Mesendoderm (in vitro differentiated cells): Measurements from ENCODE around the gene HS1BP3.

Source experiments
- DNase-seq: peaks from one replicate; pipeline ENCODE4 v3.0.0; 2013
- H2AK5ac ChIP-seq: 2 replicates; pipeline ENCODE4 v1.6.1; 2013; ENCODE audit warnings: low read length, inconsistent platforms
- H2BK120ac ChIP-seq: 2 replicates; pipeline ENCODE4 v1.6.1; 2013; ENCODE audit warnings: low read depth, mild to moderate bottlenecking, low read length, moderate library complexity, mixed read lengths
- H2BK15ac ChIP-seq: replicated peaks from 2 replicates; pipeline ENCODE4 v1.6.1; 2013; ENCODE audit warnings: low read depth, mild to moderate bottlenecking, moderate library complexity
- H2BK5ac ChIP-seq: 2 replicates; pipeline ENCODE4 v1.6.1; 2013; ENCODE audit warnings: low read length, inconsistent platforms
- H3K18ac ChIP-seq: 2 replicates; pipeline ENCODE4 v1.6.1; 2013; ENCODE audit warnings: mild to moderate bottlenecking, low read length, mixed read lengths
- H3K23ac ChIP-seq: one replicate; pipeline ENCODE4 v1.6.1; 2013; ENCODE audit warnings: low read length
- H3K27ac ChIP-seq: 2 replicates; pipeline ENCODE4 v1.5.1; 2013; ENCODE audit warnings: low read depth, mild to moderate bottlenecking, inconsistent platforms, low read length, moderate library complexity
- H3K27me3 ChIP-seq: 2 replicates; pipeline ENCODE4 v1.6.1; 2013; ENCODE audit warnings: low read length, control low read depth, mild to moderate bottlenecking, inconsistent platforms; ENCODE audit not compliant: insufficient read depth, poor library complexity
- H3K36me3 ChIP-seq: 2 replicates; pipeline ENCODE4 v1.6.1; 2013; ENCODE audit warnings: low read length, inconsistent platforms; ENCODE audit not compliant: control insufficient read depth, insufficient read depth
- H3K4ac ChIP-seq: one replicate; pipeline ENCODE4 v1.6.1; 2013; ENCODE audit warnings: low read depth, mild to moderate bottlenecking, low read length, moderate library complexity
- H3K4me1 ChIP-seq: 2 replicates; pipeline ENCODE4 v1.6.1; 2013; ENCODE audit warnings: low read depth, low read length, inconsistent platforms; ENCODE audit not compliant: control insufficient read depth
- H3K4me2 ChIP-seq: 2 replicates; pipeline ENCODE4 v1.6.1; 2013; ENCODE audit warnings: low read length
- H3K4me3 ChIP-seq: 2 replicates; pipeline ENCODE4 v1.5.1; 2013; ENCODE audit warnings: mild to moderate bottlenecking, low read length
- H3K56ac ChIP-seq: one replicate; pipeline ENCODE4 v1.6.1; 2013; ENCODE audit warnings: low read length
- H3K79me1 ChIP-seq: 2 replicates; pipeline ENCODE4 v1.6.1; 2013; ENCODE audit warnings: low read length, inconsistent platforms
- H3K79me2 ChIP-seq: 2 replicates; pipeline ENCODE4 v1.6.1; 2013; ENCODE audit warnings: mild to moderate bottlenecking, low read length; ENCODE audit not compliant: control insufficient read depth, insufficient read depth
- H3K9ac ChIP-seq: 2 replicates; pipeline ENCODE4 v1.6.1; 2013; ENCODE audit warnings: low read length, inconsistent platforms
- H4K5ac ChIP-seq: one replicate; pipeline ENCODE4 v1.6.1; 2013; ENCODE audit warnings: low read length
- H4K8ac ChIP-seq: one replicate; pipeline ENCODE4 v1.6.1; 2013; ENCODE audit warnings: low read depth, mild to moderate bottlenecking, control low read depth, low read length, moderate library complexity
- WGBS: extraction: QIAGEN DNeasy Blood & Tissue Kit; methylation state at CpG from one replicate; pipeline ENCODE4 v1.1.7; 2013; ENCODE audit warnings: low lambda C conversion rate, missing lambda C conversion rate; ENCODE audit not compliant: insufficient coverage; ENCODE audit errors: extremely low coverage; 5-methylcytosine and 5-hydroxymethylcytosine counted together

HS1BP3 gene

DNA sequence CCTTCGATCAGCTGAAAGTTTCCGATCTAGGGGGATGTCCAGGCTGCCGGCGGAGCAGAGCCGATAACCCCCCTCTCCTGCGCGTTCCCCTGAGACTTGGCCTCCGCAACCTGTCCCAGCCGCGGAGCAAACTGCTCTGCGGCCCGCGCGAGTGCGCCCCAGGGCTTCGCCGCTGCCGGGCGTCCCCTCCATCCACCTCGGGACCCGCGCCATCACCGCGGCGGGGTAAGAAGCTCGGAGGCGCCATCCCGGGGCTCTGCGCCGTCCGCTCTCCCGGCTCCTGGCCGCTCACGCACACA is 15.1 kb upstream of the HS1BP3 start:
- H2BK120ac ChIP-seq, result no peak overlapping the region
- no CpG with 5 or more reads among the region's 34 CpGs for WGBS
- no peak overlapping the region for H3K27ac ChIP-seq
- H4K8ac ChIP-seq, result no peak overlapping the region
- H3K36me3 ChIP-seq, result no peaks in the 10 kb centered on the region
- H3K27me3 ChIP-seq, result peaks cover 75% of the 10 kb centered on the region
- no peak overlapping the region for H2BK5ac ChIP-seq
- peak; percentile 40 for DNase-seq
- no peaks in the 10 kb centered on the region for H3K79me2 ChIP-seq
- H3K79me1 ChIP-seq, result no peaks in the 10 kb centered on the region
- H3K4me2 ChIP-seq, result peak overlapping the region; percentile 82
- no peaks in the 10 kb centered on the region for H3K4me1 ChIP-seq
- no peak overlapping the region for H4K5ac ChIP-seq
- no peak overlapping the region for H2AK5ac ChIP-seq
- H3K4ac ChIP-seq, result no peak overlapping the region
- H3K18ac ChIP-seq, result no peak overlapping the region
- H2BK15ac ChIP-seq, result no peak overlapping the region
- H3K56ac ChIP-seq, result peak overlapping the region; percentile 63
- H3K9ac ChIP-seq, result no peak overlapping the region
- H3K23ac ChIP-seq, result peak overlapping the region; percentile 37
- H3K4me3 ChIP-seq, result no peak overlapping the region

DNA sequence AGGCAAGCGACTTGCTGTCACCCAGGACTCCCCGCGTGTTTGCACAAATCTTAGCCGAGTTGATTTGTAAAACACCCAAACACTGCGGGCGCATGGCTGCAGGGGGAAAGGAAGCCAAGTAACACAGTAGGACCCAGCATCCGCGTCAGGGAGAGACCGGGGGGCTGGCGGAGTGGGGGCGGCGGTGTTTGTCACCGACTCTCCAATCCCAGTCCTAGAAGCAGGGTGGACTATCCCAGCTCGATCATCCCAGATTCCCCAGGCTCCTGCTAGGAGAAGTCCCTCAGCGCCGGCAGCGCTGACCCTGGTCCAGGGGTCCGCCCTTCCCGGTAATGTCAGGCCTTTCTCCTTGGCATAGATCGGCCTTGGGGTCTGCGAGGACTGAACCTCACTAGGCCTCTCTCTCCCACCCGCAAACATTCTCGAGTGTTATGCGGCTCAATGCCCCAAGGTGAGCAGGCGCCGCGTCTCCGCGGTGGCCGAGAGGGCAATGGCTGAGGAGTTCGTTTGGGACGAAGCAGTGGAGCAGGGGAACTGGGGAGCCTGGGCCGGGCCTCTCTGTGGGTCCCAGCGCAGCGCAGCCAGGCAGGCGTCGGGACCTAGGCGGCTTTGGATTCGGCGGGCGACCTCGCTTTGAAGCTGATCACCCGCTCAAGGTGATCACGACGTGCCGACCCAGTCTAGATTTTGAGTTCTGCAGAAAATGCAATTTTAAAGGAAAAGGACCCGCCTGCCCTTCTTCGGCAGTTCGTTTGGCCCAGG is 14.5 kb upstream of the HS1BP3 start:
- Histone ChIP-seq H3K18ac (no peak overlapping the region), H3K23ac (peak overlapping the region; percentile 37), H2BK120ac (no peak overlapping the region), H3K4ac (no peak overlapping the region), H3K4me1 (no peaks in the 10 kb centered on the region), H2BK5ac (no peak overlapping the region), H3K9ac (no peak overlapping the region), H4K5ac (no peak overlapping the region), H4K8ac (no peak overlapping the region), H3K27ac (no peak overlapping the region), H3K36me3 (no peaks in the 10 kb centered on the region), H3K4me2 (peak overlapping the region; percentile 82), H3K79me1 (no peaks in the 10 kb centered on the region), H3K27me3 (peaks cover 70% of the 10 kb centered on the region), H3K79me2 (no peaks in the 10 kb centered on the region), H2AK5ac (no peak overlapping the region), H3K56ac (peak overlapping the region; percentile 78), H3K4me3 (no peak overlapping the region), H2BK15ac (no peak overlapping the region)
- no CpG with 5 or more reads among the region's 49 CpGs for WGBS
- no peak for DNase-seq

DNA sequence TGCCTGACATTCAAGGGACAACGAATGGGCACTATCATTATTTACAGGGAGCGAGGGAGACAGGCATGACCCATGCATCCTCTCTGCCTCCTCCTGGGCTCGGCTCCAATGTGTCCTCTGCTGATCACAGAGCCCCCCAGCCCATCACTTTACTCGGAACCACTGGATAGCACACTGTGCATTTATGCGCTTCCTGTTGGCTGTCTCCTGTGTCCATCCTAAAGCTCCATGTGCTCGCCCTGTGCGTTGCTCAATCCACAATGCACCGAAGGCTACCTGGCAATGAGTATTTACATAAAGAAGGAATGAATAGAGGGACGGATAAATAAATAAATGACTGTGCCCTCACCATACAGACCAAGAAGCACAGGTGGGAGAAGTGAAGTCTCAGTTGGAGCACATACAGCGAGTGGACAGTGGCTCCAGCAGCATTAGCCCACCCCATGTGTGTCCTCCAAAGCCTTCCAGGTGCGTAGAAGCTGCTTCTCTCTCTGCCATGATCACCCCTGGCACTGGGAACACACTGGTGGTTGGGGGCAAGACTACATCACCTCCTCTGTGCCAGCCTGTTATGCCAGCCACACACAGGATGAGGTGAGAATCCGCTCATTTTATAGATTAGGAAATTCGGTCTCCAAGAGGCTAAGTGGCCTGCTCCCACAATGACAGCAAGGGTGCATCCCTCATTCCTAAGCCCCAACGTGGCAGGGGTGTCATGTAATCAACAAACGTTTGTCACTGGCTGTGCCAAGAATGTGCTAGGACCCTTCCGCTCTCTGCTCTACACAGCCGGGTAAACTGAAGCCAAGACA is 13.7 kb upstream of the HS1BP3 start:
- Histone ChIP-seq H4K5ac (no peak overlapping the region), H3K4ac (no peak overlapping the region), H2BK15ac (no peak overlapping the region), H3K79me2 (no peaks in the 10 kb centered on the region), H3K4me2 (no peak overlapping the region), H3K27ac (no peak overlapping the region), H3K36me3 (no peaks in the 10 kb centered on the region), H3K9ac (no peak overlapping the region), H3K18ac (no peak overlapping the region), H3K4me3 (no peak overlapping the region), H3K79me1 (no peaks in the 10 kb centered on the region), H3K27me3 (peaks cover 62% of the 10 kb centered on the region), H2BK5ac (no peak overlapping the region), H2BK120ac (no peak overlapping the region), H4K8ac (no peak overlapping the region), H3K4me1 (no peaks in the 10 kb centered on the region), H3K23ac (no peak overlapping the region), H2AK5ac (no peak overlapping the region), H3K56ac (no peak overlapping the region)
- WGBS, result no CpG with 5 or more reads among the region's 17 CpGs
- no peak for DNase-seq

DNA sequence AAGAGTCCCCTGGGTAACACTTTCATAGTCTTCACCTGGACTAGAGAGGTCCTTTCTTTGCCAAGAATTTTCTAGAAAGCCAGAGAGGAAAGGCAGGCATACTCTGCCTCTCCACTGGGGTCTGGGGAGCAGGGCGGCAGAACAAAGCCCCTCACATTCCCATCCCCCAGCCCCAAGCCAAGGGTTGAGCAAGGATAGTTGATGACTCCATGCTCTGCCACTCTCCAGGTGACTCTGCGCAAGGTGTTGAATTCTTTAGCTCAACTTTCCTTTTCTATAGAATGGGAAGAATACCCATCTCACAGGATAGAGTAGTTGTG is 13.1 kb upstream of the HS1BP3 start:
- no peaks in the 10 kb centered on the region for H3K4me1 ChIP-seq
- no peak overlapping the region for H2BK120ac ChIP-seq
- WGBS, result no CpG with 5 or more reads among the region's 2 CpGs
- no peak overlapping the region for H2BK5ac ChIP-seq
- H3K9ac ChIP-seq, result no peak overlapping the region
- H4K8ac ChIP-seq, result no peak overlapping the region
- H3K4me2 ChIP-seq, result no peak overlapping the region
- H3K27me3 ChIP-seq, result peaks cover 56% of the 10 kb centered on the region
- no peak for DNase-seq
- H3K79me1 ChIP-seq, result no peaks in the 10 kb centered on the region
- no peak overlapping the region for H3K4ac ChIP-seq
- no peaks in the 10 kb centered on the region for H3K36me3 ChIP-seq
- H3K79me2 ChIP-seq, result no peaks in the 10 kb centered on the region
- H3K18ac ChIP-seq, result no peak overlapping the region
- H3K4me3 ChIP-seq, result no peak overlapping the region
- H4K5ac ChIP-seq, result no peak overlapping the region
- no peak overlapping the region for H2BK15ac ChIP-seq
- no peak overlapping the region for H3K56ac ChIP-seq
- no peak overlapping the region for H2AK5ac ChIP-seq
- no peak overlapping the region for H3K23ac ChIP-seq
- H3K27ac ChIP-seq, result no peak overlapping the region

DNA sequence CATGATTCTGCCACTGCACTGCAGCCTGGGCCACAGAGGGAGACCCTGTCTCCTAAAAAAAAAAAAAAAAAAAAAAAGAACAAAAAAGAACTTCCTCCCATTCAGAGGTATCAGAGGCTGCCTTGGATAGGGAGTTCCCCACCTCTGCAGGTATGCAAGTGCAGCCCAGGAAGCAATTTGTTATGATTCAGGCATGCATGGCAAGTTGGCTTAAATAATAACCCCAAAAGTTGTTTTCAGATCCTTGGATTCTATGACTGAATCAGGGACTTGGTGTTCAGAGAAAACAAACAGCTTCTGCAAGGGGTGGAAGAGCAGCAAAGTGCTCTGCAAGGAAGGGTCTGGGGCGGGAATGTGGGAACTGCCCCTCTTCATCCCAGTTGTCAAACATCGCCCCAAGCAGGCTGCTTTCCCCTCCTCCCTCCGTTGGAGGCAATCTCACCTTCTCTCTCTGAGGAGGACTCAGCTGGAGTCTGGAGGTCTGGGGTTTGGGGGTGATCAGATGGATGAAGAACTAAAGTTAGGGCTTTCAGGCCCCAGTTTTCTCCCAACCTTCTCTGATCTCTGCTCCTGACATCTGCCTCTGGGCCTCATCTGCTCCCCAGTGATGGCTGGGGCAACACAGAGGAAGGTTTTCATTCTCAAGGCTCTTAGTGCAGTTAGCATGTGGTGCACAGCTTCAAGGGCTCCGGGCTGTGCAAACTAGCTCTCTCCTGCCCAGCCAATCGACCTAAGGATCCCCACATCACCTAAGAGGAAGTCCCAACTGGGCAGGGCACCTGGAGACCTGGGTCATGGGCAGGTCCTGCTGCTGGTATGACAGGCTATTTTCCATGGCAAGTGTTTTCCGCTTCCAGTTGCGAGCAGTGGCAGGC is 12.5 kb upstream of the HS1BP3 start:
- H3K4ac ChIP-seq, result no peak overlapping the region
- H3K18ac ChIP-seq, result no peak overlapping the region
- H3K4me1 ChIP-seq, result no peaks in the 10 kb centered on the region
- H3K4me2 ChIP-seq, result no peak overlapping the region
- no peaks in the 10 kb centered on the region for H3K79me2 ChIP-seq
- H3K27ac ChIP-seq, result no peak overlapping the region
- H3K4me3 ChIP-seq, result no peak overlapping the region
- H3K79me1 ChIP-seq, result no peaks in the 10 kb centered on the region
- no peak overlapping the region for H3K23ac ChIP-seq
- DNase-seq, result no peak
- no peak overlapping the region for H4K8ac ChIP-seq
- H3K56ac ChIP-seq, result no peak overlapping the region
- H4K5ac ChIP-seq, result no peak overlapping the region
- no peak overlapping the region for H2AK5ac ChIP-seq
- peaks cover 50% of the 10 kb centered on the region for H3K27me3 ChIP-seq
- no peak overlapping the region for H2BK5ac ChIP-seq
- no peak overlapping the region for H2BK120ac ChIP-seq
- H3K9ac ChIP-seq, result no peak overlapping the region
- WGBS, result no CpG with 5 or more reads among the region's 7 CpGs
- H2BK15ac ChIP-seq, result no peak overlapping the region
- no peaks in the 10 kb centered on the region for H3K36me3 ChIP-seq
